Endodermal cell (in vitro differentiated cells): ENCODE data around the gene ELAVL2. TPM values are rescaled to one million over a fixed set of nuclear protein-coding genes. Genes with fewer than 3 reads are reported as not detected.

ENCODE experiments used
- DNase-seq: peaks from one replicate; pipeline ENCODE4 v3.0.0-alpha.2; 2017
- H3K27ac ChIP-seq: 2 replicates; pipeline ENCODE4 v1.5.1; 2013; ENCODE audit warnings: mild to moderate bottlenecking, low read depth, low read length, moderate library complexity
- H3K27me3 ChIP-seq: 2 replicates; pipeline ENCODE4 v1.6.1; 2013; ENCODE audit warnings: mild to moderate bottlenecking, low read length, moderate library complexity; ENCODE audit not compliant: insufficient read depth, control insufficient read depth, poor library complexity, severe bottlenecking
- H3K36me3 ChIP-seq: 2 replicates; pipeline ENCODE4 v1.7.0; 2013; ENCODE audit warnings: mild to moderate bottlenecking, low read length, moderate library complexity; ENCODE audit not compliant: control insufficient read depth, insufficient read depth
- H3K4me1 ChIP-seq: one replicate; pipeline ENCODE4 v1.7.0; 2013; ENCODE audit warnings: low read length; ENCODE audit not compliant: control insufficient read depth, insufficient read depth
- H3K4me3 ChIP-seq: 2 replicates; pipeline ENCODE4 v1.5.1; 2013; ENCODE audit warnings: mild to moderate bottlenecking, low read length, moderate library complexity
- H3K9ac ChIP-seq: 2 replicates; pipeline ENCODE4 v1.6.1; 2013; ENCODE audit warnings: mild to moderate bottlenecking, low read length, moderate library complexity; ENCODE audit not compliant: poor library complexity, severe bottlenecking; ENCODE audit errors: extremely low read depth
- H3K9me3 ChIP-seq: 2 replicates; pipeline ENCODE4 v1.6.1; 2013; ENCODE audit warnings: mild to moderate bottlenecking, low read length, moderate library complexity; ENCODE audit not compliant: control insufficient read depth
- H3K27ac Mint-ChIP-seq: 2 replicates; pipeline ENCODE4 v1.8.0; 2020; ENCODE audit warnings: mixed read lengths
- H3K27me3 Mint-ChIP-seq: 2 replicates; pipeline ENCODE4 v1.8.0; 2021; ENCODE audit warnings: mild to moderate bottlenecking, mixed read lengths; ENCODE audit not compliant: insufficient read depth
- H3K36me3 Mint-ChIP-seq: 2 replicates; pipeline ENCODE4 v1.8.0; 2020; ENCODE audit warnings: low read depth, mixed read lengths
- H3K4me1 Mint-ChIP-seq: 2 replicates; pipeline ENCODE4 v1.8.0; 2020; ENCODE audit warnings: mixed read lengths
- H3K4me3 Mint-ChIP-seq: 2 replicates; pipeline ENCODE4 v1.8.0; 2020; ENCODE audit warnings: mild to moderate bottlenecking, moderate library complexity, mixed read lengths
- H3K9me3 Mint-ChIP-seq: 2 replicates; pipeline ENCODE4 v1.8.0; 2020; ENCODE audit warnings: mild to moderate bottlenecking, mixed read lengths
- WGBS, 2 experiments: methylation state at CpG; one replicate each; pipeline versions ENCODE4 v1.1.5 to v1.1.7; 2013; ENCODE audit warnings: missing lambda C conversion rate in 2 of 2, mixed read lengths in 1 of 2; ENCODE audit not compliant: insufficient coverage in 1 of 2, insufficient read length in 1 of 2; 5-methylcytosine and 5-hydroxymethylcytosine counted together
- total RNA-seq, 2 donors: library from RNA; stranded (reverse); fragmentation: NEBNext Ultra II Directional in 1 of 2; extraction: Animal tissue kit (Norgen Biotek cat#: 25700) in 1 of 2; gene quantifications; 2 replicates in 1 of 2; 3 replicates in 1 of 2; pipeline ENCODE4 v1.2.1, GENCODE V29; 2021
- TF ChIP-seq, protein P1 (sequence below): fragments of 200-600 bp; sonication (generic); conservative IDR thresholded peaks from 2 replicates; pipeline ENCODE4 v1.5.0; 2021; ENCODE audit warnings: antibody characterized with exemption, mild to moderate bottlenecking

ELAVL2 gene
- total RNA-seq, 2 donors from 2014 or later: 4.7 to 6.2 TPM

DNA sequence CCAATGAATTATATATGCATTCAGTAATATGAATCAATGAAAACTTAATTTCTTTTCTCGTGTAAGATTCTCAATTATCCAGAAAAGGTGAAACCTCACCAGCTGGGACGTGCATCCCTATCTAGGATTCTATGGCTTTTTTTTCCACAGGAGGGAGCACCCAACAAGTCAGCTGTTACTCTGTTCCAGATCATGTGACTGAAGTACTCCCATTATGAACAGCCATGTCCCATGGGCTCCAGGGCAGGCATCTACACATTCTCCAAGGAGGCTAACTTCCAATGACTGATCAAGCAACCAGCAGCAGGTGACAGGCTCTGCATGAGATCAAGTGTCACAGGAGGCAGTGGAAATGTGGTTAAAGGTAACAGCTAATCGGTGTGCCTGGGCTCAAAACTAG is 118.8 kb downstream of the ELAVL2 start:
- Mint-ChIP-seq H3K9me3 (no peaks in the 10 kb centered on the region), H3K4me1 (peaks cover 11% of the 10 kb centered on the region), H3K27me3 (no peaks in the 10 kb centered on the region), H3K27ac (no peak overlapping the region), H3K4me3 (no peak overlapping the region), H3K36me3 (no peaks in the 10 kb centered on the region)
- Histone ChIP-seq H3K9me3 (no peaks in the 10 kb centered on the region), H3K9ac (no peak overlapping the region), H3K27ac (no peak overlapping the region), H3K4me3 (no peak overlapping the region), H3K36me3 (no peaks in the 10 kb centered on the region), H3K4me1 (no peaks in the 10 kb centered on the region), H3K27me3 (no peaks in the 10 kb centered on the region)
- TF ChIP-seq, protein P1, sequence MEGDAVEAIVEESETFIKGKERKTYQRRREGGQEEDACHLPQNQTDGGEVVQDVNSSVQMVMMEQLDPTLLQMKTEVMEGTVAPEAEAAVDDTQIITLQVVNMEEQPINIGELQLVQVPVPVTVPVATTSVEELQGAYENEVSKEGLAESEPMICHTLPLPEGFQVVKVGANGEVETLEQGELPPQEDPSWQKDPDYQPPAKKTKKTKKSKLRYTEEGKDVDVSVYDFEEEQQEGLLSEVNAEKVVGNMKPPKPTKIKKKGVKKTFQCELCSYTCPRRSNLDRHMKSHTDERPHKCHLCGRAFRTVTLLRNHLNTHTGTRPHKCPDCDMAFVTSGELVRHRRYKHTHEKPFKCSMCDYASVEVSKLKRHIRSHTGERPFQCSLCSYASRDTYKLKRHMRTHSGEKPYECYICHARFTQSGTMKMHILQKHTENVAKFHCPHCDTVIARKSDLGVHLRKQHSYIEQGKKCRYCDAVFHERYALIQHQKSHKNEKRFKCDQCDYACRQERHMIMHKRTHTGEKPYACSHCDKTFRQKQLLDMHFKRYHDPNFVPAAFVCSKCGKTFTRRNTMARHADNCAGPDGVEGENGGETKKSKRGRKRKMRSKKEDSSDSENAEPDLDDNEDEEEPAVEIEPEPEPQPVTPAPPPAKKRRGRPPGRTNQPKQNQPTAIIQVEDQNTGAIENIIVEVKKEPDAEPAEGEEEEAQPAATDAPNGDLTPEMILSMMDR: no peak
- DNase-seq: no peak
- 96% methylated on average over 2 to 3 of the region's 3 CpGs for WGBS, 2 experiments

DNA sequence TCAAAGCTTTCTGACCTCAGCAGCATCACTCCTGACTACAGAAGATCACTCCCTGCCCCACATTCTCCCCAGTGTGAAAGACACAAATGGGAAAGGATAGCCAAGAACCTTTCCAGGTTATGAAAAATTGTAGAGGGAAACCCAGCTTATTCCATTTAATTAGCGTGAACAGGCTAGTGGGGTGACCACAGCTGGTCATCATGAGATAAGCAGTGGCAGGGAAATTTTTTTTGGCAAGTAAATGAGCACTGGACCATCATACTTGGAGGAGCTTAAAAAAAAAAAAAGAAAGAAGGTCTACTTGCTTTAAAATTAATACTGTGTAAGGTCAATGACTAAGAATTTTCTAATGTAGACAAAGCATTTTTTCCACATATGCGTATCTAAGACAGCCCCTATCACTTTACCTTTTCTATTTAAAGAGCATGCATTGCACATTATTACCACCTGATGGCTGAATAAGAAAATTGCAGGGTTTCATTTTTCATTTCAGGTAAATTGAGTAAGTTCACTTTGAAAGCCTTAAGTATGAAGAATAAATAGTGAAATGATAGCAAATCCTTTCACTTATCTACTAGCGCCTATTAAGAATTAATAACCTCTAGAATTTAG is 123.6 kb downstream of the ELAVL2 start:
- Mint-ChIP-seq H3K27me3 (no peaks in the 10 kb centered on the region), H3K27ac (no peak overlapping the region), H3K9me3 (no peaks in the 10 kb centered on the region), H3K4me3 (no peak overlapping the region), H3K4me1 (peaks cover 12% of the 10 kb centered on the region), H3K36me3 (no peaks in the 10 kb centered on the region)
- Histone ChIP-seq H3K9ac (no peak overlapping the region), H3K9me3 (no peaks in the 10 kb centered on the region), H3K4me3 (no peak overlapping the region), H3K27ac (no peak overlapping the region), H3K27me3 (no peaks in the 10 kb centered on the region), H3K4me1 (no peaks in the 10 kb centered on the region), H3K36me3 (no peaks in the 10 kb centered on the region)
- WGBS, 2 experiments: 98 to 100% methylated on average over 1 to 3 of the region's 3 CpGs
- TF ChIP-seq, protein P1: peak; percentile 39
- DNase-seq: no peak

DNA sequence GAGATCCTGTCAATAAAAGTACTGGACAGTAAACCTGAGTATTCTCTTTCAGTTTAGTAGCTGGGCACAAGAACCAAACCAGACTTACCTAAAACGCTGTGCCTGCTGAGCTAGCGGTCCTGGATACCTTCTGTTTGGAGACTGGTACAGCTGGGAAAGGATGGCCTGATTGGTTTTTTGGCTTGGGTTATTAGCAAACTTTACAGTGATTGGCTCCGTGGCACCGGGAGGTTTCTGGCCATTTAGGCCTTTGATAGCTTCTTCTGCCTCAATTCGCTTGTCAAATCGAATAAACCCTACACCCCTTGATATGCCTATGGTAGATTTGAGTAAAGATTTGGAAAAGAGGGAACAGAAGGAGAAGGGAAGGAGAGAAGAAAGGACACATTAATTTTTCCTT is 124.7 kb downstream of the ELAVL2 start:
- no peak overlapping the region for H3K4me3 ChIP-seq
- no peak overlapping the region for H3K9ac ChIP-seq
- peaks cover 4% of the 10 kb centered on the region for H3K4me1 Mint-ChIP-seq
- no peak overlapping the region for H3K27ac Mint-ChIP-seq
- WGBS, 2 experiments: 89 to 100% methylated on average over 1 to 6 of the region's 6 CpGs
- H3K9me3 Mint-ChIP-seq: no peaks in the 10 kb centered on the region
- H3K36me3 ChIP-seq: no peaks in the 10 kb centered on the region
- H3K27me3 ChIP-seq: no peaks in the 10 kb centered on the region
- no peaks in the 10 kb centered on the region for H3K4me1 ChIP-seq
- no peak for DNase-seq
- H3K36me3 Mint-ChIP-seq: no peaks in the 10 kb centered on the region
- H3K27me3 Mint-ChIP-seq: no peaks in the 10 kb centered on the region
- no peaks in the 10 kb centered on the region for H3K9me3 ChIP-seq
- no peak overlapping the region for H3K27ac ChIP-seq
- TF ChIP-seq, protein P1: no peak
- no peak overlapping the region for H3K4me3 Mint-ChIP-seq
